ENCODE results near the gene CDIP1.

Gene CDIP1

DNA sequence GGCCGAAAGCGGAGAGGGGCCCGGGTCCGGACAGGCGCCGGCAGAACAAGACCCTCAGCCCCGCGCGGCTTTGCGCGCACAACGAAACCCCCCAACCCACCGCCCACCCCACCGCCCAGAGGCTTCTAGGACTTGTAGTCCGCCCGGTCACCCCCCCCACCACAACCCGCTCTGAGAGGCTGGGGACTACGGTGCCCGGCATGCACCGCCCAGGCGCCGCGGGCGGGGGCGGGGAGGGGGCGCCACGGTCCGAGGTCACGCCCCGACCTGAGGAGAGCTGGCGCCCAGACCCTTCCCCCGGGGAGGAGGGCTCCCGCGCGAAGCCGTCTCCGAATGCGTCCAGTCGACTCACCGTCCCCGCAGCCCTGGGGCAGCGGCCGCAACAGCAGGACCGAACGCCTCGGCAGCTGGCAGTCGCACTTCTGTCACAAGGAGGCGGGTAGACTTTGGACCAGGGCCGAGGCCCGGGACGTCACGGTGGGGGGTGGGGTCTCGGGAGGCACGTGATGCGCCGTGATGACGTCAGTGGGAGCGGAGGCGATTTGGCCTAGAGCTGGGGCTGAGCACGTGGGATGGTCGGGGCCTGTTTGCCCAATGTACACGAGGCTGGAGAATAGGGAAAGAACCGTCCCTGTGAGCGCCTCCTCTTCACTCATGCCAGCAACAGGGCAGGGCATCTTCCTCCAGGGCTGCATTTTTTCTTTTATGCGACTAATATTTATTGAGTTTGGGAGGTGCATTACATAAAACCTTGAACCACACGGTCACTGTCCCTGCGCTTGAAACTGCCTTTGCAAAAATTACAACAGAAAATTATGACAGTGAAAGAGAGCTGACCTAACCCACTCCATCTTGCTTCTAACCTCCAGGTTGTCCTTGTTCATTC lies at the start of gene CDIP1:
Gene CDIP1 (minus strand): TSS at position 424 of the 886 bp plus-strand sequence. CDS start 24,643 bp downstream, outside the sequence.
- peak within 1 kb of the TSS; percentile 68 for H3K4me3 ChIP-seq (ENCODE audit: low read length)
- TF ChIP-seq, protein P1, sequence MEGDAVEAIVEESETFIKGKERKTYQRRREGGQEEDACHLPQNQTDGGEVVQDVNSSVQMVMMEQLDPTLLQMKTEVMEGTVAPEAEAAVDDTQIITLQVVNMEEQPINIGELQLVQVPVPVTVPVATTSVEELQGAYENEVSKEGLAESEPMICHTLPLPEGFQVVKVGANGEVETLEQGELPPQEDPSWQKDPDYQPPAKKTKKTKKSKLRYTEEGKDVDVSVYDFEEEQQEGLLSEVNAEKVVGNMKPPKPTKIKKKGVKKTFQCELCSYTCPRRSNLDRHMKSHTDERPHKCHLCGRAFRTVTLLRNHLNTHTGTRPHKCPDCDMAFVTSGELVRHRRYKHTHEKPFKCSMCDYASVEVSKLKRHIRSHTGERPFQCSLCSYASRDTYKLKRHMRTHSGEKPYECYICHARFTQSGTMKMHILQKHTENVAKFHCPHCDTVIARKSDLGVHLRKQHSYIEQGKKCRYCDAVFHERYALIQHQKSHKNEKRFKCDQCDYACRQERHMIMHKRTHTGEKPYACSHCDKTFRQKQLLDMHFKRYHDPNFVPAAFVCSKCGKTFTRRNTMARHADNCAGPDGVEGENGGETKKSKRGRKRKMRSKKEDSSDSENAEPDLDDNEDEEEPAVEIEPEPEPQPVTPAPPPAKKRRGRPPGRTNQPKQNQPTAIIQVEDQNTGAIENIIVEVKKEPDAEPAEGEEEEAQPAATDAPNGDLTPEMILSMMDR (conservative IDR thresholded peaks at IDR 0.05; ENCODE audit: low read length) = no peak
- DNase-seq (ENCODE audit: low read depth) = peak; percentile 88

DNA sequence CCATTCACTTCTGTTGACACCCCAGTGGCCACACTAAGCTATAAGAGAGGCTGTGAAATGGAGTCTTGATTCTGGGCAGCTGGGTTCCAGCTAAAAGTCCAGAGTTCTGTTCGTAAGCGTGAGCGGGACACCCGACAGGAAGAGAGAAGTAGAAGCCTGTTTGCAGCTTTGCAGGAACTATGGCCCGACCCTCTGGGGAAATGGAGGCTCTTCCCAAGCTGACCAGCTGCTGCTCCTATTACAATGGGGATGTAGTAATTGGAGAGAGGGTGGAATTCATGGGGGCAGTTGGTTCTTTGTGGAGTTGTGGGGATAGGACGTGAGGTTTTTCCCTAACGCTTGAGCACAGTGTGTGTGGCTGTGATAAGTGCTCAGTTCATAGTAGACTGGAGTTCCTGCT lies 47.7 kb upstream of the CDIP1 start:
- TF ChIP-seq, protein P1 (conservative IDR thresholded peaks at IDR 0.05; ENCODE audit: low read length) = no peak
- H3K4me3 ChIP-seq (ENCODE audit: low read length) = no peak overlapping the region
- DNase-seq (ENCODE audit: low read depth) = no peak

DNA sequence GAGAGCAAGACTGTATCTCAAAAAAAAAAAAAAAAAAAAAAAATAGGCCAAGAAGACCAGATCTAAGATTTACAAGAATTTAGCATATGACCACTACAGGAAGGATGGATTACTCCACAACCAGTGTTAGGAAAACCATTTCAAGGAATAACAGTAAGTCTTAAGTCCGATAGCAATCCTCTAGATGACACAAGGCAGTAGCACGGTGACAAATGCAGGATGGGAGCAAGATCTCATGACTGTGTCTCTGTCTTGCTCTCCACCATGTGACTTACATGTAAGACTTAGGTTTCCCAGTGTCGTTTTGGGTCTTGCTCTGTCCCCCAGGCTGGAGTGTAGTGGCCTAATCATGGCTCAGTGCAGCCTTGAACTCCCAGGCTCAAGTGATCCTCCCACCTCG lies 45.3 kb upstream of the CDIP1 start:
- DNase-seq (ENCODE audit: low read depth) = no peak
- TF ChIP-seq, protein P1 (conservative IDR thresholded peaks at IDR 0.05; ENCODE audit: low read length) = no peak

DNA sequence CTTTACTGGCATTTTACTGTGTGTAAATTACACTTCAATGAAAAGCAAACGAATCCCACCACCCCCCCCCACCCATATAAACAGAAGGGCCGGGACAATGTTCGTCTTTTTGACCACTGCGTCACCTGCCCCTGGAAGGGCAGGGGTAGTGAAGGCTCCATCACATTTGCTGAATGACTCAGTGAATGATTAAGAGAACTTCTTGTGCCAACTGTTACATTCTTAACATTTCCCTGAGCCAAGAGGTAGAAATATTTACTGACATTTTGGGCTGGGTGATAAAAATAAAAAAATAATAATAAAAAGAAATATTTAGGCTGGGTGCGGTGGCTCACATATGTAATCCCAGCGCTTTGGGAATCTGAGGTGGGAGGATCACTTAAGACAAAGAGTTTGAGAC lies 41.7 kb upstream of the CDIP1 start:
- TF ChIP-seq, protein P1 (conservative IDR thresholded peaks at IDR 0.05; ENCODE audit: low read length) = no peak
- DNase-seq (ENCODE audit: low read depth) = peak; percentile 16
- H3K4me3 ChIP-seq (ENCODE audit: low read length) = no peak overlapping the region

More for the DNA sequence above, 45.3 kb upstream of the CDIP1 start:
- no peak overlapping the region for H3K4me3 ChIP-seq (ENCODE audit: low read length)

DNA sequence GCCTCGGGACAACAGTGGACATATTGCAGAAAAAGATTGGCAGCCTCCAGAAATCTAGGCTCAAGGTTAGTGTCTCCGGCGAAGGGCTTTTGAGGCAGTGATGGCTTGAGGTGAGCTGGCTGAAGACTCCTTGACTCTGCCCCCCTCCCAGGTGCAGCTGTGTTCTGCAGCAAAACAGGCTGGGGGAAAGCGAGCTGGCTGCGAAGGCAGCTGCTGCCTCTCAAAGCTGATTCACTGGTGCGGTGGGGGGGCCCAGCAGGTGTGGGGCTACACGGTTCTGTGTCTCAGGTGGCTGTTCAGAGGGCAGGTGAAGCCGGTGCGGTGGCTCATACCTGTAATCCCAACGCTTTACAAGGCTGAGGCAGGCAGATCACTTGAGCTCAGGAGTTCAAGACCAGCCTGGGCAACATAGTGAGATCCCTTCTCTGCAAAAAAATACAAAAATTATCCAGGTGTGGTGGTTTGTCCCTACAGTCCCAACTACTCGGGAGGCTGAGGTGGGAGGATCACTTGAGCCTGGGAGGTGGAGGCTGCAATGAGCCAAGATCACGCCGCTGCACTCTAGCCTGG lies 40.5 kb upstream of the CDIP1 start:
- H3K4me3 ChIP-seq (ENCODE audit: low read length) = no peak overlapping the region
- no peak for DNase-seq (ENCODE audit: low read depth)
- TF ChIP-seq, protein P1 (conservative IDR thresholded peaks at IDR 0.05; ENCODE audit: low read length) = no peak

DNA sequence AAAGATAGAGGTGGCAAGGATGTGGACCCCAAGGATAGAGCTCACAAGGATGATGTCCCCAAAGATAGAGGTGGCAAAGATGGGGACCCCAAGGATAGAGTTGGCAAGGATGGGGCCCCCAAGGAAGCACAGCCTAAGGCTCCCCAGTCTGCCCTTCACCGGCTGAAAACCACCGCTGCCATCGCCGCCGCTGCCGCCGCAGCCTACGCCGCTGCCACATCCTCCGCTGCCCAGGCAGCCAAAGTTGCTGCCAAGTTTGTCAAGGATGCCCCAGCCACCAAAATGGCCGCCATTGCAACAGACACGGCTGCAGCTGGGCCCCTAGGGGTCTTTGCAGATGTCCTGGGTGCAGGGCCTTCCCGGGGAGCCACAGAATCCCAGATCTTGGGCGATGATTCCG lies 37.4 kb upstream of the CDIP1 start:
- no peak for DNase-seq (ENCODE audit: low read depth)
- no peak overlapping the region for H3K4me3 ChIP-seq (ENCODE audit: low read length)
- TF ChIP-seq, protein P1 (conservative IDR thresholded peaks at IDR 0.05; ENCODE audit: low read length) = no peak

All from AG10803 (cell line).